ENCODE measurements around the gene GAA. TPM values are rescaled to one million over a fixed set of nuclear protein-coding genes. Genes with fewer than 3 reads are reported as not detected.

GAA gene
- polyA plus RNA-seq, 1 experiment = 3.8 TPM

- H3K9me3 ChIP-seq (ENCODE audit: control insufficient read depth, insufficient read depth, low read length) = peaks cover under 1% of the 10 kb centered on the region
- TF ChIP-seq, protein P1, sequence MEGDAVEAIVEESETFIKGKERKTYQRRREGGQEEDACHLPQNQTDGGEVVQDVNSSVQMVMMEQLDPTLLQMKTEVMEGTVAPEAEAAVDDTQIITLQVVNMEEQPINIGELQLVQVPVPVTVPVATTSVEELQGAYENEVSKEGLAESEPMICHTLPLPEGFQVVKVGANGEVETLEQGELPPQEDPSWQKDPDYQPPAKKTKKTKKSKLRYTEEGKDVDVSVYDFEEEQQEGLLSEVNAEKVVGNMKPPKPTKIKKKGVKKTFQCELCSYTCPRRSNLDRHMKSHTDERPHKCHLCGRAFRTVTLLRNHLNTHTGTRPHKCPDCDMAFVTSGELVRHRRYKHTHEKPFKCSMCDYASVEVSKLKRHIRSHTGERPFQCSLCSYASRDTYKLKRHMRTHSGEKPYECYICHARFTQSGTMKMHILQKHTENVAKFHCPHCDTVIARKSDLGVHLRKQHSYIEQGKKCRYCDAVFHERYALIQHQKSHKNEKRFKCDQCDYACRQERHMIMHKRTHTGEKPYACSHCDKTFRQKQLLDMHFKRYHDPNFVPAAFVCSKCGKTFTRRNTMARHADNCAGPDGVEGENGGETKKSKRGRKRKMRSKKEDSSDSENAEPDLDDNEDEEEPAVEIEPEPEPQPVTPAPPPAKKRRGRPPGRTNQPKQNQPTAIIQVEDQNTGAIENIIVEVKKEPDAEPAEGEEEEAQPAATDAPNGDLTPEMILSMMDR (IDR thresholded peaks at IDR 0.05; ENCODE audit: low read depth, low read length) = no peak
- H3K27ac ChIP-seq (ENCODE audit: low read depth, low read length) = peak within 1 kb of the TSS; percentile 77
- peak; percentile 98 for DNase-seq (ENCODE audit: low read depth, low spot score)
- H3K27me3 ChIP-seq (ENCODE audit: control insufficient read depth, insufficient read depth, low read length) = no peaks in the 10 kb centered on the region
- H3K4me3 ChIP-seq (ENCODE audit: low read depth, low read length) = peak within 1 kb of the TSS; percentile 96
- CTCF ChIA-PET = interaction anchor here (1.4 kb wide), 1 partner anchor 139 kb away, joined by 5 read pairs; no protein-coding TSS in a partner anchor
- POLR2A ChIA-PET = interaction anchor here (0.6 to 0.9 kb wide), 3 partner anchors 56 to 1400 kb away, joined by 3 read pairs; no protein-coding TSS in a partner anchor
Observed at GRCh38 chr17:80147035-80147822, 45.8 kb downstream of the GAA start, which contains the start of gene EIF4A3. TSS of gene EIF4A3 (minus strand) at chr17:80147128. CDS start at chr17:80146961, 167 bp downstream.

DNA sequence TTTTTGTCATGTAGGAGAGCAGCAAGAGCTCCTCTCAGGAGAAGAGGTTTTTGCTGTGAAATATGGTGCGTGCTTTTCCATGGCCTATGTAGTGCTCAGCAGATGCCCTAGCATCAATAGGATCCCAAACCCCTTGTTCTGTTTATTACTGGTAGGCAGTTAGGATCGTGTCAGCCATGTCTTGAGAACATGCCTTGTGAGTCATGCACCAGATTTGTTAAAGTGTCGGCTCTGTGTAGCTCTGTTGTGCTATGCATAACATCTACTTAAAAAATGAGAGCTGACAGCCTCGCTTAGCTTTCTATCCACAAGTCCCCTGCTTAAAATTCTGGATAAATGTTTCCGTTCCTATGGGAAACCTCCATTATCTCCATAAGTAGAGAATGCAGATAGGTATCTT is 50.0 kb downstream of the GAA start:
- peak overlapping the region; percentile 21 for H3K27ac ChIP-seq (ENCODE audit: low read depth, low read length)
- CTCF ChIA-PET = interaction anchor here (1.0 kb wide), 1 partner anchor 50 kb away, joined by 3 read pairs; the partner anchor contains the start of gene GAA
- DNase-seq (ENCODE audit: low read depth, low spot score) = peak; percentile 52
- no peaks in the 10 kb centered on the region for H3K27me3 ChIP-seq (ENCODE audit: control insufficient read depth, insufficient read depth, low read length)
- no peak overlapping the region for H3K4me3 ChIP-seq (ENCODE audit: low read depth, low read length)
- H3K9me3 ChIP-seq (ENCODE audit: control insufficient read depth, insufficient read depth, low read length) = peaks cover 13% of the 10 kb centered on the region
- TF ChIP-seq, protein P1 (IDR thresholded peaks at IDR 0.05; ENCODE audit: low read depth, low read length) = no peak
- POLR2A ChIA-PET = interaction anchor here (1.3 kb wide), 1 partner anchor 50 kb away, joined by 5 read pairs; the partner anchor contains the start of gene GAA

DNA sequence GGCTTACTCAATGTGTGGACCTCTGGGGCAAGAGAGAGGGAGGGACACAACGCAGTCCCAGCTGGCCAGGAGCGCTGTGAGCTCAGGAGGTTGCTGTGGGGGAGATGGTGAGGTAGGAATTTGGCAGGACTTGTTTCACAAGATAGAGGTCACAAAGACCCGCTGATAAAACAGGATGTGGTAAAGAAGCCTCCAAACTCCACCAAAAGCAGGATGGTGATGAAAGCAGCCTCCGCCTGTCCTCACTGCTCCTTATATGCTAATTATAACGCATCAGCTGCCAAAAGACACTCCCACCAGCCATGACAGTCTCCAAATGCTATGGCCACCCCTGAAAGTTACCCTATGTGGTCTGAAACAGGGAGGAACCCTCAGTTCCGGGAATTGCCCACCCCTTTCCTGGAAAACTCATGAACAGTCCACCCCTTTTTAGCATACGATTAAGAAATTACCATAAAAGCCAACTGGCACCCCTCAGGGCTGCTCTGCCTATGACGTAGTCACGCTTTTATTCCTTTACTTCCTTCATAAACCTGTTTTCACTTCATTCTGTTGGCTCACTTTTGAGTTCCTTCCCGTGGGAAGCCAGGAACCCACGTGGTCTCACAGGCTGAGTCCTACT is 50.8 kb downstream of the GAA start:
- H3K27ac ChIP-seq (ENCODE audit: low read depth, low read length) = peak overlapping the region; percentile 21
- TF ChIP-seq, protein P1 (IDR thresholded peaks at IDR 0.05; ENCODE audit: low read depth, low read length) = no peak
- DNase-seq (ENCODE audit: low read depth, low spot score) = no peak
- peaks cover 13% of the 10 kb centered on the region for H3K9me3 ChIP-seq (ENCODE audit: control insufficient read depth, insufficient read depth, low read length)
- no peaks in the 10 kb centered on the region for H3K27me3 ChIP-seq (ENCODE audit: control insufficient read depth, insufficient read depth, low read length)
- no peak overlapping the region for H3K4me3 ChIP-seq (ENCODE audit: low read depth, low read length)
- ChIA-PET POLR2A (interaction anchor here (1.3 kb wide), 1 partner anchor 51 kb away, joined by 5 read pairs; the partner anchor contains the start of gene GAA), CTCF (no interaction called here)

- POLR2A ChIA-PET = no interaction called here
- CTCF ChIA-PET = no interaction called here
- no peak for DNase-seq (ENCODE audit: low read depth, low spot score)
- TF ChIP-seq, protein P1 (IDR thresholded peaks at IDR 0.05; ENCODE audit: low read depth, low read length) = no peak
- peaks cover 14% of the 10 kb centered on the region; the same call in 1 of the 2 replicates for H3K9me3 ChIP-seq (ENCODE audit: control insufficient read depth, insufficient read depth, low read length)
- H3K27ac ChIP-seq (ENCODE audit: low read depth, low read length) = no peak overlapping the region
- H3K27me3 ChIP-seq (ENCODE audit: control insufficient read depth, insufficient read depth, low read length) = no peaks in the 10 kb centered on the region
- no peak overlapping the region for H3K4me3 ChIP-seq (ENCODE audit: low read depth, low read length)
Observed at GRCh38 chr17:80153004-80153403, 51.6 kb downstream of the GAA start.

All from AG04450 (cell line).